Measurements from ENCODE around the gene ACOX2.

ACOX2 gene

DNA sequence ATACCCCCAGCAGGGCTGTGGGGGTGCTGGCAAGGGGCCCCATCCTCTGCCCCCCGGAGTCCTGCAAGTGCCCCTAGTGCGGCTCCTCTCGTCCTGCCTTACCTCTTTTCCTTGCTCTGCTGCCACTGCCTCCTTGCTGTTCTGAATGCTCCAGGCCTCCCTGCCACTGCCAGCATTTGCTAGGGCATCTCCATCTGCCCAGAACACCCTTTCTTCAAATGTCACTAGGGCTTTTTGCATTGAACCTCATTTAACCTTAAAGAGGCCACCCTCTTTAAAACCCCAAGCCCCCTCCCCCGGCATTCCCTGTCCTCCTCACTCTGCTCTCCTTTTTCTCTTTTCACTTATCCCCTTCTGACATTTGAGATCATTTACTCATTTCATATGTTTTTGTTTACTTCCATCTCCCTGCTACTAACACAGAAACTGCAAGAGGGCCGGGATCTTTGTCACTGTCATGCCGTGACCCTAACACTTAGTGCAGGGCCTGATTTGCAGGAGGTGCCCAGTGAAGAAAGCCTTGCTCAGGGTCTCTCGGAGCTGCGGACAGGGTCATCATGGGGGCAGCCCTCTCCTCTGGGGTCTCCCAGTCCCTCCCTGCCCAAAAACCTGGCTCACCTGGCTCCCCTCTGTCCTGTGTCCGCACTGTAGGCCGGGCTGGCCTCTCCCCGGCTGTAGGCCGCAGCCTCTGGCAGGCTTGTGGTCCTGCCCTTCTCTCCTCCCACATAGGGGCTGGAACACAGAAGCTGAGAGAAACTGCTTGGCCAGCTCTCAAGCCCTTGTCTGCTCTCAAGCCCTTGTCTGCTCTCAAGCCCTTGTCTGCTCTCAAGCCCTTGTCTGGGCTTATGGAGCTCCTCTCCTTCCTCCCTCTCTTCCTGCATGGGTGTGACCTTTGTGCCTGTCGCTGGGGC lies at the start of gene ACOX2:
Gene ACOX2 (minus strand): TSS at position 690 of the 911 bp plus-strand sequence. CDS start 2,084 bp downstream, outside the sequence.
- Histone ChIP-seq H3K4me3 (no peak within 1 kb of the TSS), H3K9me3 (ENCODE audit: low read depth, low read length) (no peaks in the 10 kb centered on the region), H3K27ac (no peak within 1 kb of the TSS), H3K9ac (ENCODE audit: insufficient read length) (no peak within 1 kb of the TSS), H3K36me3 (ENCODE audit: insufficient read depth, low read length) (no peaks in the 10 kb centered on the region)
- TF ChIP-seq POLR2AphosphoS5 (IDR thresholded peaks at IDR 0.05; ENCODE audit: borderline replicate concordance, low read depth, low read length): no peak
- no peak for TF ChIP-seq EZH2 (IDR thresholded peaks at IDR 0.05)
- TF ChIP-seq FOXP2 (optimal IDR thresholded peaks at IDR 0.05; ENCODE audit: control extremely low read depth, extremely low read length, insufficient read depth): no peak
- no peak for DNase-seq (ENCODE audit: low read depth, low spot score)

DNA sequence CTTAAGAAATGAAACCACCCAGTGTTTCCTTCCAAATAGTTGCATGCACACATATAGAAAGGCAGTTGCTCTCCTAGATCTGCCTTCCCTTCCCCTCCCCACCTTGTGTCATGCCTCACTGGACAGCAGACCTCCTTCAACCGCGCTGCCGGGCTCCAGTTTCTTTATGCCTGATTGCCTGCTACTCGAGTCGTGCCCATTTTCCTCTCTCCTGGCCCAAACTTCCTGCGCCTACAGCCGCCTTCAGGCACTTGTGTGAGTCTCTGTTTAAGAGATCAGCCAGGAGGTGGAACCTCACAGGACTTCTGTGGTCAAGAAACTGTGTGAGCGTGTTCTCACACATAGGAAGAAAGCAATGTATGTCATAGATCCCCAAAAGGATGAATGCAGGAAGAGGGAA lies 49.0 kb upstream of the ACOX2 start:
- Histone ChIP-seq H3K4me3 (no peak overlapping the region), H3K9ac (ENCODE audit: insufficient read length) (no peak overlapping the region), H3K9me3 (ENCODE audit: low read depth, low read length) (no peaks in the 10 kb centered on the region), H3K36me3 (ENCODE audit: insufficient read depth, low read length) (no peaks in the 10 kb centered on the region), H3K27ac (no peak overlapping the region)
- no peak for DNase-seq (ENCODE audit: low read depth, low spot score)
- TF ChIP-seq EZH2 (IDR thresholded peaks at IDR 0.05) (no peak), FOXP2 (optimal IDR thresholded peaks at IDR 0.05; ENCODE audit: control extremely low read depth, extremely low read length, insufficient read depth) (no peak), POLR2AphosphoS5 (IDR thresholded peaks at IDR 0.05; ENCODE audit: borderline replicate concordance, low read depth, low read length) (no peak)

DNA sequence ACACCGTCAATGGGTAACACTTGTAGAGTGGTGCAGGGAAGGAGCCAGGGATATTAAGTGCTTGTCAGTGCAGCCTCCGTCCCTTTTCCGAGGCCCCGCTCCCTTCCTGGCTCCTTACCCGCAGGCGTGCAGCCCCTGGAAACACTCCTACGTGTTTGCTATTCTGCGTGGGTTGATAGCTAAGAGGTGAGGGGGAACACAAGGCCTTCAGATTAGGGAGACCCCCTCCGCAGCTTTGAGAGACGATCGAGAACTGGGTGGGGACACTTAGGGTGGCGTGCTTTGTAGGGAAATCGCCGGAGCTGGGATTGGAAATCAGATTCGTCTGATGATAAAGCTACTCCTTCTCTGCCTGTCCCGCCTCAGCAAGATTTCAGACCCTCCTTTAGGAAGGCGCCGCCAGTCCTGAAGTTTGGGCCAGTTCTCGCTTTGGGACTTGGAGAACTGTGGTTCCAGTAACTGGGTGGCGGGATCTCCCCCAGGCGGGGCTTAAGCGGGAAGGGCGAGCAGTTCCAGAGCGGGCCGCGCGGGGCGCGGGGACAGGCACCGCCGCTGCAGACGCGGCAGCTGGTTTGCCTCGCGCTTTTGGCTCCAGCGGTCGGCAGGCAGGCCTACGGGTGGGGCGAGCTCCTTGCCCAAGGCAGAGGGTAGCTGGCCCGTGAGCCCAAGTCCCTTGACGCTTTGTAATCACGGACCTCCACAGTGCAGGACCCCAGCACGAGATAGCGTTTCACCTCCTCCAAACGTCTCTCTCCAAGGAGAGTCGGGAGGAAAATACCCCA lies 48.2 kb upstream of the ACOX2 start:
- no peaks in the 10 kb centered on the region for H3K9me3 ChIP-seq (ENCODE audit: low read depth, low read length)
- TF ChIP-seq EZH2 (IDR thresholded peaks at IDR 0.05): no peak
- no peak for TF ChIP-seq FOXP2 (optimal IDR thresholded peaks at IDR 0.05; ENCODE audit: control extremely low read depth, extremely low read length, insufficient read depth)
- TF ChIP-seq POLR2AphosphoS5 (IDR thresholded peaks at IDR 0.05; ENCODE audit: borderline replicate concordance, low read depth, low read length): no peak
- peak overlapping the region; percentile 68 for H3K4me3 ChIP-seq
- no peaks in the 10 kb centered on the region for H3K36me3 ChIP-seq (ENCODE audit: insufficient read depth, low read length)
- H3K9ac ChIP-seq (ENCODE audit: insufficient read length): no peak overlapping the region
- no peak overlapping the region for H3K27ac ChIP-seq
- no peak for DNase-seq (ENCODE audit: low read depth, low spot score)

DNA sequence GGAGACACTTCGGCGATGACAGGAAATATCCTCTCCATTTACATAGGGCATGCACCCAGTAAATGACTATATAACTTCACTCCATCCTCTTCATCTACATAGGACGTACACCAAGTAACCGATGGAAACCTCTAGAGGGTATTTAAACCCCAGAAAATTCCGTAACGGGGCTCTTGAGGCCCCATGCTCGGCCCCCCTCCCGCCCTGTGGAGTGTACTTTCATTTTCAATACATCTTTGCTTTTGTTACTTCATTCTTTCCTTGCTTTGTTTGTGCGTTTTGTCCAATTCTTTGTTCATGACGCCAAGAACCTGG lies 47.7 kb upstream of the ACOX2 start:
- Histone ChIP-seq H3K4me3 (peak overlapping the region; percentile 68), H3K9ac (ENCODE audit: insufficient read length) (no peak overlapping the region), H3K36me3 (ENCODE audit: insufficient read depth, low read length) (no peaks in the 10 kb centered on the region), H3K9me3 (ENCODE audit: low read depth, low read length) (no peaks in the 10 kb centered on the region), H3K27ac (no peak overlapping the region)
- no peak for TF ChIP-seq POLR2AphosphoS5 (IDR thresholded peaks at IDR 0.05; ENCODE audit: borderline replicate concordance, low read depth, low read length)
- TF ChIP-seq EZH2 (IDR thresholded peaks at IDR 0.05): no peak
- TF ChIP-seq FOXP2 (optimal IDR thresholded peaks at IDR 0.05; ENCODE audit: control extremely low read depth, extremely low read length, insufficient read depth): no peak
- DNase-seq (ENCODE audit: low read depth, low spot score): no peak

DNA sequence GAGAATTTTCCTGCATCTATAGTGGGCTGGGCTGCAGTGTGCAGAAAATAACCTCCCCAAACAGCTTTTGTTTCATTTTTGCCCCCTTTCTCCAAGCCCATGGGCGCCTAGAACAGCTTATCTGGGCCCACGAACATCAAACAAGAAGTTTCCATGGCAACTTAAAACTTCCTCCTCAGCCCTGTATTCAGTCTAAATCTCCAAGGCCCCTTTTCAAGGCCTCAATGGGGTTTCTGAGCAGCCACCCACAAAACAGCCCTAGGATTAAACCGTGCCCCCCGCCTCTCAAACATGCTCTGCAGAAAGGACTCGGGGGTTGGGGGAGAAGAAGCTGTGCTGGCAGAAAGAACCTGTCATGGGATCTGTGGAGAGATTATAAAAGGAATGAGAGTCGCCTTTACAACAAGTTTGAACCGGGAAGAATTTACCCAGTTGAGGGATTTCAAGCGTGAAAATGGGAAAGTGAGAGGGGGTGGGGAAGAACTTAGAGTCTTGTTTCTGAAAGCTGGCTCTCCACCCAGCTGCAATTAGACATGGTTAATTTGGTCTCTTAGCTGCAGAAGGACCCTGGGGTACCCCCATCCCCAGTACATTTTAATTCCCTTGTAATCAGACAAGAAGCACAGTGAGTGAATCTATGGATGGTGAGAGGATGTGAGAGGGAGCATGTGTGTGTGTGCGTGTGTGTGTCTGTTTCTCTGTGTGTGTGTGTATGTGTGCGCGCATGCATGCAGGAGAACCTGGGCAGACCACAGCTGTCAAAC lies 44.5 kb upstream of the ACOX2 start:
- Histone ChIP-seq H3K4me3 (peak overlapping the region; percentile 51), H3K36me3 (ENCODE audit: insufficient read depth, low read length) (no peaks in the 10 kb centered on the region), H3K9me3 (ENCODE audit: low read depth, low read length) (no peaks in the 10 kb centered on the region), H3K9ac (ENCODE audit: insufficient read length) (no peak overlapping the region), H3K27ac (no peak overlapping the region)
- no peak for TF ChIP-seq EZH2 (IDR thresholded peaks at IDR 0.05)
- TF ChIP-seq POLR2AphosphoS5 (IDR thresholded peaks at IDR 0.05; ENCODE audit: borderline replicate concordance, low read depth, low read length): no peak
- TF ChIP-seq FOXP2 (optimal IDR thresholded peaks at IDR 0.05; ENCODE audit: control extremely low read depth, extremely low read length, insufficient read depth): no peak
- no peak for DNase-seq (ENCODE audit: low read depth, low spot score)

DNA sequence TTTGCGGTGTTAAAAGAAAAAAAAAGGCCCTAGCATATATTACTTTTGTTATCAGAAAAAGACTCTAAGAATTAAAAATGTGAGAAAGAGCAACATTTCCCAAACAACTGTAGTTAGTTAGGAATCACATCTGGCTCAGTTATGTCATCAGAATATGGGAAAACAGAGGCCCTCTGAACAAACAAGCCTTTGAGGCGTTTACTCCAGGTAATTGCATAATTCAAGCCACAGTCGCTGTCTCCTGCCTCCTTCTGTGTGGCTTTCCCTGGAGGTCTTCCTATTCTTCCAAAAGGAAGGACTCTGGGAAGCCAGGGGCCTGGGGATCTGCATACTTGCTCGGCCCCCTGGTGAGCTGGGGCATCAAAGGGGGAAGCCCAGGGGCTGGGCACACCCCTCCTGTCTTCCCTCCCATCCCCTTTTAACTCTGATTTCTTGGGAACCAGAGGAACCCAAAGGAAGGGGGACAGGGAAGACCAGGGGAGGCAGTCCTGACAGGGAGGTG lies 43.9 kb upstream of the ACOX2 start:
- Histone ChIP-seq H3K27ac (no peak overlapping the region), H3K9me3 (ENCODE audit: low read depth, low read length) (no peaks in the 10 kb centered on the region), H3K4me3 (peak overlapping the region; percentile 51; the same call in 1 of the 2 replicates), H3K9ac (ENCODE audit: insufficient read length) (no peak overlapping the region), H3K36me3 (ENCODE audit: insufficient read depth, low read length) (no peaks in the 10 kb centered on the region)
- TF ChIP-seq FOXP2 (optimal IDR thresholded peaks at IDR 0.05; ENCODE audit: control extremely low read depth, extremely low read length, insufficient read depth) (no peak), EZH2 (IDR thresholded peaks at IDR 0.05) (no peak), POLR2AphosphoS5 (IDR thresholded peaks at IDR 0.05; ENCODE audit: borderline replicate concordance, low read depth, low read length) (no peak)
- no peak for DNase-seq (ENCODE audit: low read depth, low spot score)

DNA sequence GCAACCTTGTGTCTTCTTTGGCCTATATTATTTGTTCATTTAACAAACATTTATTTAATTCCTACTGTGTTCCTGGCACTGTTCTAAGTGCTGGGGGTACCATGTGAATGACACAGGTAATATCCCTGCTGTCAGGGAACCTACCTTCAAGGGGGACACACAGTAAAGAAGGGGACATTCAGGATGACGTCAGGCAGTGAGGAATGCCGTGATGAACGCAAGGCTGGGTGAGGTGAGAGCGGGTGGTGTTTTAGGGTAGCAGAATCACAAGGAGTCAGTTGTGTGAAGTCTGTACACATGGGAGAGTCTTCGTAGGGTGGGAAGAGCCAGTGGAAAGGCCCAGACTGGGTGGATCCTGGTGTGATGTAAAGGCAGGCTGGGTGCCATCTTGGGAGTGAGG lies 41.9 kb upstream of the ACOX2 start:
- H3K9ac ChIP-seq (ENCODE audit: insufficient read length): no peak overlapping the region
- H3K4me3 ChIP-seq: no peak overlapping the region
- no peak for TF ChIP-seq FOXP2 (optimal IDR thresholded peaks at IDR 0.05; ENCODE audit: control extremely low read depth, extremely low read length, insufficient read depth)
- TF ChIP-seq POLR2AphosphoS5 (IDR thresholded peaks at IDR 0.05; ENCODE audit: borderline replicate concordance, low read depth, low read length): no peak
- no peak for TF ChIP-seq EZH2 (IDR thresholded peaks at IDR 0.05)
- H3K27ac ChIP-seq: no peak overlapping the region
- no peaks in the 10 kb centered on the region for H3K9me3 ChIP-seq (ENCODE audit: low read depth, low read length)
- no peaks in the 10 kb centered on the region for H3K36me3 ChIP-seq (ENCODE audit: insufficient read depth, low read length)
- no peak for DNase-seq (ENCODE audit: low read depth, low spot score)
